HPDE6-E6E7 (cell line): Measurements from ENCODE around the gene HEPACAM.

Source experiments
- DNase-seq: peaks from one replicate; pipeline ENCODE4 v3.0.0; 2011; ENCODE audit warnings: missing footprints; ENCODE audit errors: extremely low spot score

Gene HEPACAM

GRCh38 chr11:124942466-124943253 is 6.8 kb upstream of the HEPACAM start:
- DNase-seq: no peak

GRCh38 chr11:124941703-124942102 is 5.9 kb upstream of the HEPACAM start:
- DNase-seq: no peak

GRCh38 chr11:124938970-124939369 is 3.1 kb upstream of the HEPACAM start:
- no peak for DNase-seq

- no peak for DNase-seq
These were observed 2.4 kb upstream of the HEPACAM start for GRCh38 chr11:124938206-124938765.

GRCh38 chr11:124937336-124937935 is 1.6 kb upstream of the HEPACAM start:
- DNase-seq: no peak

DNA sequence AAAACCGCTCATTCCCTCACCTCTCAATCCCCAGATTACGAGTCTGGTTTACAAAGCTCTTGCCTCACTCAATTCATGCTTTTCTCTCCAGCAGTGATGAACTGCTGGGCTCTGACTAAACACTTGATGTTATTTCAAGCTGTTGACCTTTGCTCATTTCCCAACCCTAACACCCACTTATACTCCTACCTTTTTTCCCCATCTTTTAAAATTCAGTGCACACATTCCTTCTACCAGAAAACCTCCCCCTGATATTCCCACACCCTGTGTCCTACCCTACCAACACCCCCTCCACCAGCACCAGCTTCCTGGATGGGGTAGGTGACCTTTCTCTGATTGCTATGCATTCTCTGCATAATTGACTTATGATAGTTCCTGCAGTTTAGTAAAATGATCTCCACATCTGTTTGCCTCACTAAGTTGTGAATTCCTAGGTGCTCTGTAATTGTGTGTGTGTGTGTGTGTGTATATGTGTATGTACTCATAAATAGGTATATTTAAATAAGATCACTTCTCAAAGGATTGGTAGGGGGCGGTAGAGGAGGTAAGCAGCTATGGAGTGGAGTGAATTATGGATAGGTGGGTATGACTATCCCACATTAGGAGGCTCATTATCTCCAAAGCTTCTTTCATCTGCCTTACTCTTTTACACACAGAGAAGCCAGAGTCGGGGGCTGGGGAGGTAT is 842 bp downstream of the HEPACAM start:
- DNase-seq: peak; percentile 17

DNA sequence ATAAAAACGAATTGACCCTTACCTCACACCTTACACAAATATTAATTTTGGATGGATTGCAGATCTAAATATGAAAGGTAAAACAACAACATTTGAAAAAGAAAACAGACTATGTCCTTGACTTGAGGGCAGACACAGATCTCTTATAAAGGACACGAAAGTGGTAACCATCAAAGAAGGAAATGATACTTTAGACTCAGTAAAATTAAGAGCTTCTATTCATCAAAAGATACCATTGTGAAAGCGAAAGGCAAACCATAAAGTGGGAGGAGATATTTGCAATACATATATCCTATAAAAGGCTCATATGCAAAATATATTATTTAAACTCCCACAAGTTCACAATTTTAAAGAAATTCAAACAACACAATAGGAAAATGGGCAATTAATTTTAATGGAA is 5.0 kb downstream of the HEPACAM start:
- no peak for DNase-seq

- DNase-seq: no peak
These were observed 6.7 kb downstream of the HEPACAM start for GRCh38 chr11:124928942-124929665.

DNA sequence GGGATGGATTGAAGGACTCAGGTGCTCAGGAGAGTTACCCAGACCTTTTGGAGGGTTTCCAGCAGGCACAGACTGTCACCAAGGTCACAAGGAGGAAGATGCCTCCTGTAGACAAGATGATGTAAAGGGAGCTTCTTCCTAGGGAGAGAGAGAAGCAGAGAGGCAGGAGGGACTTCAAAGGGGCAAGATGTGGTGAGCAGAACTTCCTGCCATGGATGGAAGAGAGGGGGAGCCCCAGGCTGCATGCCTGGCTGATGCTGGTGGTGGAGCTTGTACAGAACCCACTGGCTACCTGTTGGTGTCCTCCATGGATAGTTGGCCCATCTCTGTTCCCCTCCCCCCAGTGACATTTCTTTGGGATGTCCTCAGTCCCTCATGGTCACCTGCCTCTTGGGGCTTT is 12.6 kb downstream of the HEPACAM start:
- DNase-seq: no peak

GRCh38 chr11:124922831-124923230 is 13.0 kb downstream of the HEPACAM start:
- DNase-seq: no peak

GRCh38 chr11:124920870-124921609 is 14.8 kb downstream of the HEPACAM start:
- DNase-seq: peak; percentile 88

GRCh38 chr11:124920356-124920755 is 15.5 kb downstream of the HEPACAM start:
- no peak for DNase-seq

DNA sequence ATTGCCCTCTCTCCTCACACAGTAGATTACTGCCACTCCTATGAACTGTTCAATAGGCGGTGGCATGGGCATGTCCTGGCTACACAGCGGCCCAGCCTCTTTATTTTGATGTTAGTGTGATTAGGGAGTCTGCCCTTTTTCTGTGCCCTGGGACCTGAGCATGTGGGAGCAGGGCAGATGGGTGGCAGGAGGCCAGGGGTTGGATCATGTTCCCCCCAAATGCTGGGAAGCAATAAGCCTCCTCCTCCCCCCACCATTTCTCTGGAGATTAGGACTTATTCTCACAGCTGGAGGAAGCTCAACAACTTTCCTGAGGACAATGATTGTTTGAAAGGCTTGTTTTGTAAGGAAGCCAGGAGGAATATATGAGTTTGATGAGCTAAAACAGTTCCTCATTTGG is 15.9 kb downstream of the HEPACAM start:
- DNase-seq: no peak

- DNase-seq: no peak
These were observed 16.9 kb downstream of the HEPACAM start, which contains the start of gene HEPN1 for GRCh38 chr11:124918950-124919349. HEPN1 (plus strand) TSS chr11:124919250.

- no peak for DNase-seq
These were observed 18.7 kb downstream of the HEPACAM start for GRCh38 chr11:124917115-124917637.

- no peak for DNase-seq
These were observed 19.5 kb downstream of the HEPACAM start for GRCh38 chr11:124916370-124916710.

- DNase-seq: no peak
These were observed 20.1 kb downstream of the HEPACAM start for GRCh38 chr11:124915541-124916369.

GRCh38 chr11:124902616-124903015 is 33.2 kb downstream of the HEPACAM start:
- peak; percentile 58 for DNase-seq

DNA sequence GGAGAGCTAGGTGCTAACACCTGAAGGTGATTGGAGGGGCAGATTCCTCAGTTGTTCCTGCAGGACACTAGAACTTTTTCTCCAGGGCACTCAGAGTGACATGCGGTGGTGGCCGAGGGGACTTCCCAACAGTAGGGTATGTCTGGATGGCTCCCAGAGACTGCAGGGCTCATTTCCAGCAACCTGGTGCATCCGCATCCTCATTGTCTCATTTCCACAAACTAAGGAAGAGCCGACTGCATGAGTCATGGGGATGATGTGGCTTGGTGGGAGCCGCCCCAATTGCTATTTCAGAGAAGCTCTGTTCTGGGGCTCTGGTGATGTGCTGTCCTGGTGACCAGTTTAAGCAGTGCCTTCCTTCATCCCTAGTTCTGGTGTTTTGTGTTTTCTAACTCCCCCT is 35.4 kb downstream of the HEPACAM start:
- peak; percentile 83 for DNase-seq
